Erythroblast (primary cell): ENCODE results near the gene STRIP1.

Source experiments
- GATA1 ChIP-seq: IDR thresholded peaks from 2 replicates; pipeline ENCODE4 v1.6.1; 2011; ENCODE audit warnings: low read depth, mild to moderate bottlenecking, control low read depth, low read length, moderate library complexity
- POLR2A ChIP-seq: IDR thresholded peaks from 2 replicates; pipeline ENCODE4 v1.6.1; 2011; ENCODE audit warnings: mild to moderate bottlenecking, low read length

DNA sequence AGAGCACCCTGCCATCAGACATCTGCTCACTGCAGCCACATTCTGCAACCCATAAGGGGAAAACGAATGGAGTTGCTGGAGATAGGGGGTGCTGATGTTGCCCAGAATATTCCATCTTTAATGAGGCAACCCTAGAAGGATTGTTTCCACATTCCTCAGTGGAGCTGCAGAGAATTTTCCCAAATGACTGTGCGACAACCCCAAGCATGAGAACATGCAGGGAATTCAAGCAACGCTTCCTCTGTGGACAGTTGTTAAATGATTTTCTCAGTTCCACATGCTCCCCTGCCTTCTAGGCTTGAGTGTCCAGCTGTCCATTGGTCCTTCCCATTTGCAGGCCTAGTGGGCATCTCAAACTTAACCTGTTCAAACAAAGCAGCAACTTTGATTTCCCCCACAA lies 57.4 kb downstream of the STRIP1 start:
- no peak for TF ChIP-seq POLR2A
- no peak for TF ChIP-seq GATA1
